Measurements from ENCODE around the gene TBC1D4.

DNA sequence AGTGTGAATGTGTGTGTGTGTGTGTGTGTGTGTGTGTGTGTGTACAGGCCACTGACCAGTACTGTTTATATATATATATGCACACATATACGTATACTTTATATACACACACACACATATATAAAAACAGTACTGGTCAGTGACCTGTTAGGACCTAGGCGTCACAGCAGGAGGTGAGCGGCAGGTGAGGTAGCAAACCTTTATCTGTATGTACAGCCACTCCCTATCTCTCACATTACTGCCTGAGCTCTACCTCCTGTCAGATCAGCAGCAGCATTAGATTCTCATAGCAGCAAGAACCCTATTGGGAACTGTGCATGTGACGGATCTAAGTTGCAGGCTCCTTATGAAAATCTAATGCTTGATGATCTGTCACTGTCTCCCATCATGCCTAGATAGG is 34.5 kb downstream of the TBC1D4 start:
- TF ChIP-seq, protein P1, sequence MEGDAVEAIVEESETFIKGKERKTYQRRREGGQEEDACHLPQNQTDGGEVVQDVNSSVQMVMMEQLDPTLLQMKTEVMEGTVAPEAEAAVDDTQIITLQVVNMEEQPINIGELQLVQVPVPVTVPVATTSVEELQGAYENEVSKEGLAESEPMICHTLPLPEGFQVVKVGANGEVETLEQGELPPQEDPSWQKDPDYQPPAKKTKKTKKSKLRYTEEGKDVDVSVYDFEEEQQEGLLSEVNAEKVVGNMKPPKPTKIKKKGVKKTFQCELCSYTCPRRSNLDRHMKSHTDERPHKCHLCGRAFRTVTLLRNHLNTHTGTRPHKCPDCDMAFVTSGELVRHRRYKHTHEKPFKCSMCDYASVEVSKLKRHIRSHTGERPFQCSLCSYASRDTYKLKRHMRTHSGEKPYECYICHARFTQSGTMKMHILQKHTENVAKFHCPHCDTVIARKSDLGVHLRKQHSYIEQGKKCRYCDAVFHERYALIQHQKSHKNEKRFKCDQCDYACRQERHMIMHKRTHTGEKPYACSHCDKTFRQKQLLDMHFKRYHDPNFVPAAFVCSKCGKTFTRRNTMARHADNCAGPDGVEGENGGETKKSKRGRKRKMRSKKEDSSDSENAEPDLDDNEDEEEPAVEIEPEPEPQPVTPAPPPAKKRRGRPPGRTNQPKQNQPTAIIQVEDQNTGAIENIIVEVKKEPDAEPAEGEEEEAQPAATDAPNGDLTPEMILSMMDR (IDR thresholded peaks at IDR 0.05 in 4 of 5, conservative IDR thresholded peaks at IDR 0.05 in 1 of 5), result no peak
- no peak for TF ChIP-seq POLR2A (IDR thresholded peaks at IDR 0.05)
